Measurements from ENCODE around the gene PRKAB1. TPM values are rescaled to one million over a fixed set of nuclear protein-coding genes. Genes with fewer than 3 reads are reported as not detected.

PRKAB1 gene
- total and polyA plus RNA-seq, 2 experiments from 2014 or later = 16.3 to 31.0 TPM

GRCh38 chr12:119713551-119714031 is 45.7 kb downstream of the PRKAB1 start:
- no peaks in the 10 kb centered on the region for H3K4me1 ChIP-seq (ENCODE audit: insufficient read depth)
- ATAC-seq (no peak), DNase-seq (ENCODE audit: low spot score) (no peak)
- no peaks in the 10 kb centered on the region for H3K9me3 Mint-ChIP-seq
- H3K27ac Mint-ChIP-seq = no peak overlapping the region
- H4K20me1 ChIP-seq (replicated peaks; ENCODE audit: insufficient read depth) = peaks cover 3% of the 10 kb centered on the region; the same call in 1 of the 2 replicates
- peaks cover 37% of the 10 kb centered on the region for H3K36me3 ChIP-seq (ENCODE audit: insufficient read depth)
- H3K27ac ChIP-seq (ENCODE audit: low read depth) = no peak overlapping the region
- no peak overlapping the region for H3K4me2 ChIP-seq
- no peak overlapping the region for H3K4me3 ChIP-seq
- H3K36me3 Mint-ChIP-seq (ENCODE audit: low read depth) = peaks cover 82% of the 10 kb centered on the region
- peaks cover 2% of the 10 kb centered on the region for H3K27me3 Mint-ChIP-seq (ENCODE audit: insufficient read depth, low read depth, poor library complexity)
- no peaks in the 10 kb centered on the region for H3K27me3 ChIP-seq (ENCODE audit: insufficient read depth)
- no peaks in the 10 kb centered on the region for H3K79me2 ChIP-seq (replicated peaks; ENCODE audit: insufficient read depth)
- no peaks in the 10 kb centered on the region for H3K9me2 ChIP-seq (ENCODE audit: insufficient read depth)
- H3F3A ChIP-seq (replicated peaks; ENCODE audit: low read depth) = no peaks in the 10 kb centered on the region
- no peak overlapping the region for H3K4me3 Mint-ChIP-seq
- no peak overlapping the region for H2AFZ ChIP-seq
- H3K4me1 Mint-ChIP-seq = no peaks in the 10 kb centered on the region; the same call in 2 of the 3 replicates
- TF ChIP-seq REST (IDR thresholded peaks at IDR 0.05; ENCODE audit: unreplicated experiment) (no peak), ZNF331 (CRISPR knock-in tag; IDR thresholded peaks at IDR 0.05; ENCODE audit: low read depth) (no peak), ZNF462 (CRISPR knock-in tag; IDR thresholded peaks at IDR 0.05) (no peak), EZH2 (IDR thresholded peaks at IDR 0.05; ENCODE audit: low read depth, unreplicated experiment) (no peak), POLR2AphosphoS5 (IDR thresholded peaks at IDR 0.05; ENCODE audit: low read depth) (no peak), CTCF (conservative IDR thresholded peaks at IDR 0.05; ENCODE audit: low read depth in 2 of 2) (no peak), STAT1 (IDR thresholded peaks at IDR 0.05; ENCODE audit: unreplicated experiment) (no peak), CREB1 (CRISPR knock-in tag; IDR thresholded peaks at IDR 0.05; ENCODE audit: low read depth) (no peak), NANOG (IDR thresholded peaks at IDR 0.05; ENCODE audit: borderline replicate concordance) (no peak), EZH2phosphoT487 (IDR thresholded peaks at IDR 0.05; ENCODE audit: unreplicated experiment) (no peak), ETS1 (IDR thresholded peaks at IDR 0.05) (no peak), JUNB (IDR thresholded peaks at IDR 0.05; ENCODE audit: unreplicated experiment) (no peak), ZNF114 (CRISPR knock-in tag; IDR thresholded peaks at IDR 0.05) (no peak)

Data from GM23338 (cell line).